Kidney glomerular epithelial cell (primary cell): ENCODE results near the gene PXN.
"Not testable (repeated sequence)": the region's sequence is repeated elsewhere in the genome, so short reads cannot be mapped to it uniquely, and the experiment has no call there.

Experiments
- DNase-seq: peaks from one replicate; lab custom pipeline; 2025; lab: John Stamatoyannopoulos, UW

The PXN gene

DNA sequence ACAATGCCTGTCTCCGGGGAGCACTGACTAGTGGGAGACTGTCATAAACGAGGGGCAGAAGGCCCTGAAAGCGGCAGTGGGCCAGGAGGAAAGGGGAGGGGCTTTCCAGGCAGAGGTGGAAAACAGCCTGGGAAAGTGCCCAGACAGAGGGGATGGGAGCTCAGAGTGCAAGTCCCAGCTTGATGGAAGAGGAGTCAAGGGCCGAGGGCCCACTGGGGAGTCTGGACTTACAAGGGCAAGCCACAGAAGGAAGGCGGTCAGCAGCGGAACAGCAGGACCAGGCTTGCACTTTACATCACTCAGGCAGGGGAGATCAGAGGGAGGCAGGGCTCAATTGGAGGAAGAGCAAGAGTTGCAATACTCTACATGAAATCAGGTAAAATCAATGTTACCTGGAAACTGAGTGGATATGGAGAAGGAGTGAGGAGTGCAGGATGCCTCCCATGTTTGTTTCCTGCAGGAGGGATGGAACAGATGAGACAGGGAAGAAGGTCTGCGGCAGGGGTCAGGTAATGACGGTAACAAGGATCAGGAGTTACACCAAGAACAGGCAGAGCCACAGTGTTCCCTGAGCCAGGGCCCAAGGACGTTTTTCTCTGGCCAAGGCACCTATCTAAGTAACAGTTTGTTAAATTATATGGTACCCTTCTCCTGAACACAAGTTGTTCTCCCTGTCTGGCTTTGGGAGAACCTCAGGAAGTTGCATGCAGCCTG, 23.8 kb downstream of the PXN start:
- DNase-seq = no peak

DNA sequence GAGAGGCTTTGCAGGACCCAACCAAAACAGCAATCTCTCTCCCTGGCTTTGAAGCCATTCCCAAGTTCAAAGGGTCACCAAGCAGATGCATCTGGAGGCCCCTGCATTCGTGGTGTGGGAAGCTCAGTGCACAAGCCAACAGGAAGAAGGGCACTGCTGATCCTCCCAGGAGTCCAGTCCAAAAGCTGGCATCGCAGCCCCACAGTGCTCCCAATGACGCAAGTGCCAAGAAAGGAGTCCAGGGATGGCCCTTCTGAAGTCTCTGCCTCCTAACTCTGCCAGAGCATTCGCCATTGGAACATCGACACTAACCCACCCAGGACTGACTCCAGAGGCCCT, 25.1 kb downstream of the PXN start:
- no peak for DNase-seq

DNA sequence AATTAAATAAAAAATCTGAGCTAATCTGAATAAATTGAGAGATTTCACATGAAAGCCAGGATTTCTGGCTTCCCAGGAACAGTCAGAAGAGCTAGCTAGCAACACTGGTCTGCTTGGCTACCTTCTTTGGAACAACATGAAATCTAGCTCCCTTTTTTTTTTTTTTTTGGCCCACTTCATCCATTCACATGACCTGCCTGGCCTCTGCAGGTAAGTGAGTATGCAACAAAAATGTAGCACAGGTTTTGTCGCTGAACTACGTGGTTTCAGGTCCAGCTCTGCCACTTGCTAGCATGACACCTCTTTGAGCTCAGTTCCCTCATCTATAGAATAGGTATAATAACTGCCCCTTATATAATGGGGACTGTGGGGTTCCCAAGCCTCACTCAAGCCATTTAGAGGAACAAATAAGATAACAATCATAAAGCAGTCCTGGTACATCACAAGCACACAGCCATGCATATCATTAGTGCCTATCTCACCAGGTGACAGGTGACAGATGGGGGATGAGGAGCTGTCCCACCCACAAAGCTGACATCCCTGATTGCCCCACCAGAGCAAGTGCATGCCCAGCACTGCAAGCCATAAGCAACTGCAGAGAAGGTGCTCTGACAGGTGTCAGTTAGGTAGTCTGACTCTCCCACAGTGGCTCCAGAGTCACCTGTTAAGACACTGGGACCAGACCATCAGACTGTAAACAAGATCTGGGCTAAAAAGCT, 25.6 kb downstream of the PXN start:
- DNase-seq = no peak

DNA sequence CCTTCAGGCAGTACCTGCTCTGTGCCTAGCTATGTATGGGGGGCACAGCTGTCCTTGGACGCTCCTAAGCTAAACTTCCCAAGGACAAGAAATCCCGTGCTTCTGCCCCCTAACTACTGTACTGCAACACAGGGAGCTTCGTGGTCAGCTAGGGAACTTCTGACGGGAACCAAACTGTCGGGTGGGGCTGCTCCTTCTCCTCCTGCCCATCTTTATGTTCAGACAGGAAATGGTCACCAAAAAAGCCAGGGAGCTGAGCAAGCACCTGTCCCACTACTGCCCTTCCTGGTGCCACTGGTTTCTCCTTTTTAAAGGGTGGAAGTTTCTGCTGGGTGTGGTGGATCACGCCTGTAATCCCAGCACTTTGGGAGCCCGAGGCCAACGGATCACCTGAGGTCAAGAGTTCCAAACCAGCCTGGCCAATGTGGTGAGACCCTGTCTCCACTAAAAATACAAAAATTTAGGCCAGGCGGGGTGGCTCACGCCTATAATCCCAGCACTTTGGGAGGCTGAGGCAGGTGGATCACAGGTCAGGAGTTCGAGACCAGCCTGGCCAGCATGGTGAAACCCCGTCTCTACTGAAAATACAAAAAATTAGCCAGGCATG, 26.6 kb downstream of the PXN start:
- no peak for DNase-seq

DNA sequence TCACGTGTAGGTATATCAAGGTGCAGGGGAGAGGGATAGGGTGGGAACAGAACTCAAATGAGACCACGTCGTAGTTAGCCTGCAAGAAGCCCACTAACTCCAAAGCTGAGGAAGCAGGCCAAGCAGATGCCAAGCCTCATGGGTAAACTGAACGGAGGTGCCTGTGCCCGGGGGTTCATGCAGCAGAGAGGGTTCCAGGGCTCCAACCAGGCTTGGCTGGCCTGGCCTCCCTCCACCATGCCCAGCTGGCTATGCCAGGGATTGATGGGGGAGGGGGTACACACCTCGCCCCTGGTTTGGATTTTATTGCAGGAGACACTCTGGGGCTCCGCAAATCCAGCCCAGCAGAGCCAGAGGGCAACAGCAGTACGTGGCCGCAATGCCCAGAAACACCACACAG, 27.3 kb downstream of the PXN start:
- DNase-seq = no peak

DNA sequence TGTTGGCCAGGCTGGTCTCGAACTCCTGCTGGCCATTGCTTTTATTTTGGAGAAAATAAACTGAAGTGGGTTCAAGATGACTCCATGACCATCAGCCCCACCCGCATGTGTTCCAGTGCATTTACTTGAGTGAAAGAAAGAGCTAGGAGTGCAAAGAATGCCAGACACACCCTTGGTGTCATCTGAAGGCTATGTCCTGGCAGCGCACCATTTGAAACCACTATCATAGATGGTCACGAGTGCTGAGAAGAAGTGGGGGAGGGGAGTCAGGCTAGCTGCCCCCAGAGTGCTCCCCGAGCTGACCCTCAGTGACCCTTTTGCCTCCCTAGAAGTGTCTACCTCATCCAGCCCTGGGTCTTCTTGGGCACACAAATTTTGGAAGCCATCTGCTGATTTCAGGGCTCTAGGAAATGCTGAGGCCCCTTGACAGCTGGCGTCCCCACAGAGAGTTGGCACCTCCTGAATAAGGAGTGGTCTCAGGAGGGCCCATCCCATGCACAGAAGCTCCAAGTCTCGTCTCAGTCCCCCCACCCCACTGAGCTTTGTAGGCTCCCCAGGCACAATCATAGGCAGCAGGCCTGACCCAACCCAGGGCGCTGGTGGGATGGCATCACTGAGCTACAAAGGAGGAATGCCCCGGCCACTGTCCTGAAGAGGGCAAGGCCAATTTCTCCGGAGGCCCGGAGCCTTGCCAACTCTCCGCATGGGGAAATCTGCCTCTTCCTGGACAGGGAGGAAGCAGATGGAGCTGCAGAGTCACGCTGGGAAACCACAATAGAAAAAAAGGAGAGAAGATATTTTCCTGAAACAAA, 28.0 kb downstream of the PXN start:
- DNase-seq = no peak

DNA sequence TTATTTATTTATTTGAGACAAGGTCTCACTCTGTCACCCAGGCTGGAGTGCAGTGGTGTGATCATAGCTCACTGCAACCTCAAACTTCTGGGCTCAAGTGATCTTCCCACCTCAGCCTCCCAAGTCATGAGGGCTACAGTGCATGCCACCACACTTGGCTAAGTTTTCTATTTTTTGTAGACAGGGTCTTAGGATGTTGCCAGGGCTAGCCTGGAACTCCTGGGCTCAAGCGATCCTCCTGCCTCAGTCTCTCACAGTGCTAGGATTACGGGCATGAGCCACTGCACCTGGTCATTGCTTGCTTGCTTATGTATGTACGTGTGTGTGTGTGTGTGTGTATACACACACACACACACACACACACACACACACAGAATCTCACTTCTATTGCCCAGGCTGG, 28.7 kb downstream of the PXN start:
- not testable (repeated sequence) for DNase-seq

DNA sequence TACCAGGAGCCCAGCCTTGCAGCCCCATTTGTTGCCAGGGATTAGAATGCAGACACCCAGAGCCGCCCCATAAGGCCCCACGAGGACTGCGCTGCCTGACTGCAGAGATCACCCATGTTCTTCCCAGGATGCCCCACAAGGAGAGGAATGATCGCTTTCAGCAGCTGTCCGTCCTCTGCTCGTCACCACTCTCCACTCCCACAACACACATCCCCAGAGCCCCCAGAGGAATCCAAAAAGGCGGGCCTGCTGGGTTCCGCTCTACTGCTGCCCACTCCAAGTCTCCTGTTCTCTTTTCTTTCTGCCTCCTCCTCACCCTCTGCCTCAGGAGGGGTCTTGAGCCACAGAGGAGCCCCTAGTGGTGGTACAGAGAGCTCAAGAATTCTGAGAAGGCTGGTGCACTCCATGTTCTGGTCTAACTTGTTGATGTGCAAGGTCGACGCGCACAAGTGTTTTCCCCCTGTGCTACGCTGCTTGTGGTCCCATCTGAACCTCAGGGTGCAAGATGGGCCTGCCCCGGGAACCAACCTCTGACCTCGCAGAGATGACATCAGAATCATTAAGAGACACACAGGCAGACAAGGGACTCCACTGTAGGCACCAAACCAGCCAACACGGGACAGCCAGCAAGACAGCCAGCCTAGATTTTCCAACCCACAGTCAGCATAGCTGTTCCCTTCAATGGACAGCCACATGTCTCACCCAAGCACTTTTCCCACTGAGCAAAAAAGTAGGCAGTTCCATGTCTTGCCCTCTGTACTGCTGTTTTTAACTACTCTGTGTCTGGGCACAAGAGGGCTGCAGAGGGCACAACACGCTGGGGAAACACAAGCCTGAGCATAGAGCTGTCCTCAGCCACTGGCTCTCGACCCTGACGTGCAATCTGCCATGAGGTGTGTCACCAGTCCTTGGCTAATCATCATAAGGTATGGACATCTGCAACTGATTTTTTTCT, 29.9 kb downstream of the PXN start:
- DNase-seq = no peak

DNA sequence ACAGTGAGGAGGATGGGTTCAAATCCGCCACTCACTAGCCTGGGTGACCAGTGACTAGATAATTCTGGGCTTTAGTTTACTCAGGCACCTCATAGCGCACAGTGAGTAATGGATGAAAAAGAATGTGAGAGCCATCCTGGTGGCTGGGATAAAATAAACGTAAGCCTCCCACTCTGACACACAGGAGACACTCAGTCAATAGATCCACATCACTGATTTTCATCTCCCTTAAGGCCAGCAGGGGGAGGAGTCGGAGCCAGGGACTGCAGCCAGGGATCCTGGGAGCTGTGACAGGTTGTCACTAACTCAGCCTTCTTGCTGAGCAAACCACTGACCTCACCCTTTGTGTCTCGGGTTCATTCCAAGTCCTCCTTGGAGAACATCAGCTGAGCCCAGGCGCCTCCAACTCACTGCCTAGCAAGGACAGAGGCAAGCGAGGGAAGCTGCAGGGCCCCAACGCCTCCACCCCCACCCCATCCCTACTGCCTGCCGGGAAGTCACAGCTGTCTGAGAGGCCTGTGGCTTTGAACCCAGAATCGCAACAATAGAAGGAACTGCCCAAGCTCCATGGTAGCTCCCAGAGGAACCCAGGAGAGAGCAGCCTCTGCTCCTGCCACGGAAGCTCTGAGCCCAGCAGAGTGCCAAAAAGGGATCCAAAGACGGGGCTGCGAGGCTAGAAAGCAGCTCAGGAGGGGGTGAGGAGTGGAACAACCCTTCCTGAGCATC, 30.7 kb downstream of the PXN start:
- DNase-seq = peak; percentile 97

DNA sequence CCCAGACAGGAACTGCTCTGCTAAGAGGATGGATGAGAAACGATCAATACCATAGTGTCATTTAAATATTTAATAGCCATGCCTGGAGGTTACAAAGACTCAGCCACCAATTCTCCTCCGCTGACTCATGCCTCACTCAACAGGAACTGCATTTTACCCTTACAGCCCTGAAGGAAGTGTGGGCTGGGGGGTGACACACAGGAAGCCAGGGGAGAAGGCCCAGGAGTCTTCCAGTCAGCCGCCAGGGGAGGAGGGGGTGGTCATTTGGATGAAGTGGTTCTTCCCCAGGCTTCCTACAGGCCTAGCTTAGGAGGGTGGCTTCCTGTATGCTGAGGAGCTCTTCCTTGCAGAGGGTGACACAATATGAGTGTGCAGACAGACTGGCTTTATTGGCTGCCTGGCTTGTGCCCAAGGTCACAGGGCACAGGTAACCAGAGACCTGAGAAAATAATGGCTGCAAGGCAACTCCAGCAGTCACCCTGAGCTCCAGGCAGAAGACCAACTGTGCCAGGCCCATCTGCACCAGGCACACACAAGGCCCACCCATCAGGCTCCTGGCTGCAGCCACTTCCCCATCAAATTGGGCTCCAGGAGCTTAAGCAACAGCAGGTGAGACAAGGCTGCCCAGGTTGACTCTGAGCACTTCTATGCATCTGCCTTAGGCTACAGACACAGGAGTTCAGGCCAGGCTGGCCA, 34.1 kb downstream of the PXN start:
- DNase-seq = peak; percentile 88

DNA sequence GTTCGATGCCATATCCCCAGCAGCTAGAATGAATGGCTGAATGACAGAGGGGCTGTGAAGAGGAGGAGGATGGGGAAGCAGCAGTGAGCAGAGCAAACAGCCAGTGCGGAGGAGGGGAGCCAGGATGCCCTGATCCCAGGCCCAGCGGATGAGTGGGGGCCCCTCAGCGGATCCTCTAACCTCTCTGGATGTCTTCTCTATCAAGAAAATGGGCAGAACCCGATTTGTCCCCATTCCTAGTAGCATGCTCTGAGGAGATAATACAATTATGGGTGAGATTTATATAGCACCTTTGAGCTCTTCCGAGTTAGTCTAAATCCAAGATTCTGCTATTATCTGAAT, 34.6 kb downstream of the PXN start:
- no peak for DNase-seq

DNA sequence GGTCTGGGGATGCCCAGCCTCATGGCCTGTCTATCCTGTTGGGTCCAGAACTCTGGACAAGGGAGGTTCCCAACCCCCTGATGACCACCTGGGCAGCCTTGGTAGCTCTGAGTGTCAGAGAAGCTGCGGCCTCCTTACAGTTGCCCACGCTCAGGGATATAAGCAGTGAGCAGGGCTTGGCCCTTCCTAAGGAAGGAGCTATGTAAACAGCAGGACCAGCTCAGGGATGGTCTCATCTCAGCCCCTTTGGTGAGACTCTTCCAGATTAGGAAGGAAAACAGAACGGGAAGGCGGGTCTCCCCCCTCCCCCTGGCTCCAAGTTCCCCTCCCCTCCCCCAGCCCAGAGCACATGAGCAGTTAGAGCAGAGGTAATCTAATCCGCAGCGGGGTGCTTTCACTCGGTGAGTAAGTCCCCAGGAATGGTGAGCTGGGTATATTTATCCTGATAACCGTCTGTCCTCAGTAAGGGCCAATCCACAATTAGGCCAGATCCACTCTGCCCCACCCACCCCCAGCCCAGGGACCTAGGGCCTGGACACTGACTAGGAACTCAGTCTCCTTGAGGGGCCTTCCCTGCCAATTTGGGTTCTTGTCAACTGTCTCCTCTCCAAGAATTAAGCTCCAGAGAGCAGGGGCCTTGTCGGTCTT, 35.1 kb downstream of the PXN start:
- DNase-seq = peak; percentile 81

DNA sequence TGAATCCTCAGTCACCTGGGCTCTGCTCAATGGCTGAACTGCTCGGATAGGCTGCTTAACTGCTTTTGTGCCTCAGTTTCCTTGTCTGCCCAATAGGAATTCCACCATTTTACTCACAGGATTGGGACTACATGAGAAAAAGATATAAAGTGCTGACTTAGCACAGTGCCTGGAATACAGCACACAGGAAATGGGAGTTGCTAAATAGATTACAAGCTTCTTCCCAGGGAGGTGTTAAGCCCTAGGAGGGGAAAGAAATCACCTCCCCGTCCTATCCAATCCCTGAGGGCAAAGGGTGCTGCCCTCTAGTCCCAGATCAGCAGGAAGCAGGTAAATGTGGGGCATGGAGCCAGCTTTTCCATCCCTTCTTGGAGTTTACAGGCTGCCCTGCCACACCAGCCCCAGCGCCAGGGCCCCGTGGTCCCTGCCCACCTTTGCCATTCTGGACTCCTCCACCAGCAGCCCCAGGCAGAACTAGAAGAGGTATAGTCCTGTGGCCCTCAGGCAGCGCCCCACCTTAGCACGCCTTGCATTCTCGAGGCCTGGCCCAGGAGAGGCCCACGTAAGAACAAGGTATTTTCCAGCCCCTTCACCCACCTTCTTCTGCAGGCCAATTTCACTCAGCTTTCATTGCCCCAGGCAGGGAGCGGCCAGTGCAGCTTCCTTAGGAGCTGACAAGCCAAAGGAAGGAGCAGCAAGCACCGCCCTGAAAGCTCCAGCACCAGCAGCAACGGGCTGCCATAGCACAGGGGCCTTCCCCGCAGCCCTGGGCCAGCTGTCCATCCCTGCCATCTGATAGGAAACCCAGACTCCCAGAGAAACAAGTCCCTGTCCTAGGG, 35.8 kb downstream of the PXN start:
- peak; percentile 40 for DNase-seq

DNA sequence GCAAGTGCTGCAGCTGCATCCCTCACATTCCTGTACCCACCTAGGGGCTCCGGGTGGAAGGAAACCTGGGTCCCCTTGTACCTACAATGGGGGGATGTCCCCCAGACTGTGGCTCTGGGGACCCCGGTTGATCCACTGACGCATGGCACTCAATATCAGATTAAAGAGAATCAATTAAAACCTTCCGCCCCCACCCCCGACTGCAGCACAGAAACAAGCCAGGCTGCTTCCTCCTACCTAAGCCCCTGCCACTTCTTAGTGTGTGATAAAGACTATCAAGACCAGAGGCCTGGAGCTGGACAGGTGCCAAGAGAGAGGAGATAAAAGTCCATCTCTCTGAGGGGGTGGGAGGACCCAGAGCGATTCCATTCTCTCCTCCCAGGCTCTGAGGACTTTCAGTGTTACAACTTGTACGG, 36.5 kb downstream of the PXN start:
- peak; percentile 40 for DNase-seq

DNA sequence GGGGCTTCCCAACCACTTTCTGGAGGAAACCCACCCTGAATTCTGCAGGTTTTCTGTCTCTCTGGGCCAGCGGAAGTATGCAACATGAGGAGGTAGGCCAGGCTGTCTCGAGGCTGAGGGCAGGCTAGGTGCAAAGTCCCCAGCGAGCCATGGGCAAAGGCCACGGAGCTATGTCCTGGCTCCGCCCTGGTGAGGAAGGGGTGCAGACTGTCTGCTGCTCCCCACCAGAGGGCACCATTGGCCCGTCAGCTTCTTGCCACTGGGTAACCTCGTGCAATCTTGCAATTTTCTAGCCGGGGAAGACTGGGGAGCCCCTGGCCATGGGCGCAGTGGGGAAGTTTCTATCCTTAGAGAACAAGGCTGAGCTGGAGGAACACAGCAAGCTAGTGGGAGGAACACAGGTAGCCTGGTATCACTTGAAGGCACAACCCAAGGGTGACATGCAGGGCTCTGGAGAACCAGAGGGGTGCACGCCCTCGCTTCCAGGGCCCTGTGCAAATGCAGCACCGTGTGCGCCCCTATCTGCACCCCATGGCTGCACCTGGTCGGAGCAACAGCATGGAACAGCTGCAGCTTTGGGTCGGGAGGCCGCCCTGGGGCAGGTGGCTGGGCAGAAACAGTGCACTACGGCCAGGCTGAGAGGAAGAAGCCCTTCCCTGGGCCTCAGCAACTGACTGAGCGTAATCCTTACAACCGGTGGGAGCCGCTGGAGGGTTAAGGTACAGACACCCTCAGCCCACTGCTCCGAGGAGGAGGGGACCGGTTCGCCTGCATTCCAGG, 37.0 kb downstream of the PXN start:
- peak; percentile 69 for DNase-seq

DNA sequence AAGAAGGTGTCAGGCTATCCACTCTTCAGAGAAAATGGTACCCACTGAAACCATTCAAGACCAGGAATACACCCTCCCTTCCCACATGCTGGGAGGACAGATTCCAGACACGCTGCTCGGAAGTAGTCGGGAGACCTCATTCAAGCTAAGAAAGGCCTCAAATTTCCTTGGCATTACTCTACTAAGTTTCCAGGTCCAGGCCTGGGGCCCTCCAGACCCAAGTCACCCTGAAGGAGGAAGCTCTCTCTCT, 37.6 kb downstream of the PXN start:
- DNase-seq = no peak

DNA sequence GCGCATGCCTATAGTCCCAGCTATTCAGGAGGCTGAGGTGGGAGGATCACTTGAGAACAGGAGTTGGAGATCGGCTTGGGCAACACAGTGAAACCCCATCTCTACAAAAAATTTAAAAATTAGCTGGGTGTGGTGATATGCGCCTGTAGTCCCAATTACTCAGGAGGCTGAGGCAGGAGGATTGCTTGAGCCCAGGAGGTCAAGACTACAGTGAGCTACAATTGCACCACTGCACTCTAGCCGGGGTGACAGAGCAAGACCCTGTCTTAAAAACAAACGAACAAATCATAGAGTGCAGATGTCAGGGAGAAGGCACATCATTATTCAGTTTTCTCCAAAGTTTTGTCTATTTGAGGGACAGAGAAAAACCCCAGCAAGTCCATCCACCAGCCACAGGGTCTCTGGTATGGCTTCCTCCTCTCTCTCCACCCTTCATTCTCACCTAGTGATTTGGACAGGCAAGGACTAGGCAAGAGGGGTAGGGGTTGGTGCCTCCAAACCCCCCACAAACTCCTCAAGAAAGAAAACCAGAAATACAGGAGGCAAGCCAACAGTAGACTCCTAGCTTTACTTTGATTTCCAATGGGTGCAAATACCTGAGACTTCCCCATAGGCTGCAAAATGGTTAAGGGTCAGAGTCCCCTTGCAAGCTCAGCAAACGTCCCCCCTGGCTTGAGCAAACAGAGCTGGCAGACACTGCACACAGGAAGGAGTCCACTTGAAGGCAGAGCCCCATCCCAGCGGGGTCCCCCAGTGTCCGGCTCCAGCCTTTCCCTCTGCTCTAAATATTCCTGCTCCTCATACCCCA, 38.1 kb downstream of the PXN start:
- no peak for DNase-seq
